Gastroesophageal sphincter (tissue), 3 donors: ENCODE measurements around the gene LMTK3.

Experiments used
- CTCF ChIP-seq, 4 experiments: fragments of 200-600 bp in 2 of 4; fragments of 450-650 bp in 2 of 4; sonication (generic) in 1 of 4; IDR thresholded peaks; one replicate each; pipeline ENCODE4 v1.5.1; 2017 to 2019; ENCODE audit warnings: antibody characterized with exemption in 4 of 4, mild to moderate bottlenecking in 2 of 4, moderate library complexity in 2 of 4
- POLR2AphosphoS5 ChIP-seq: sonication (generic); formaldehyde crosslinking; IDR thresholded peaks from one replicate; pipeline ENCODE4 v1.6.1; 2017; ENCODE audit warnings: antibody characterized with exemption

DNA sequence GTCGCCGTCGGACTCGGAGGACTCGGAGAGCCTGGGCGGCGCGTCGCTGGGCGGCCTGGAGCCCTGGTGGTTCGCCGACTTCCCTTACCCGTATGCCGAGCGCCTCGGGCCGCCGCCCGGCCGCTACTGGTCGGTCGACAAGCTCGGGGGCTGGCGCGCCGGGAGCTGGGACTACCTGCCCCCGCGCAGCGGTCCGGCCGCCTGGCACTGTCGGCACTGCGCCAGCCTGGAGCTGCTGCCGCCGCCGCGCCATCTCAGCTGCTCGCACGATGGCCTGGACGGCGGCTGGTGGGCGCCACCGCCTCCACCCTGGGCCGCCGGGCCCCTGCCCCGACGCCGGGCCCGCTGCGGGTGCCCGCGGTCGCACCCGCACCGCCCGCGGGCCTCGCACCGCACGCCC is 68.4 kb downstream of the LMTK3 start:
- no peak for TF ChIP-seq CTCF (IDR thresholded peaks at IDR 0.05)
- TF ChIP-seq POLR2AphosphoS5: no peak
